Adrenal gland (tissue), 5 donors: Measurements from ENCODE around the gene NLRC3.

Source experiments
- CTCF ChIP-seq, 6 experiments: fragments of 450-650 bp in 4 of 6; fragments of 200-600 bp in 2 of 6; sonication (generic) in 1 of 6; IDR thresholded peaks; 1 replicate in 5 of 6; 2 replicates in 1 of 6; pipeline versions ENCODE4 v1.5.1 to v1.8.0; 2016 to 2021; ENCODE audit warnings: antibody characterized with exemption in 6 of 6, mild to moderate bottlenecking in 2 of 6, moderate library complexity in 1 of 6
- POLR2A ChIP-seq, 2 donors: fragments of 450-650 bp; IDR thresholded peaks; one replicate each; pipeline ENCODE4 v1.6.1; 2017; ENCODE audit warnings: antibody characterized with exemption in 2 of 2, mild to moderate bottlenecking in 2 of 2, moderate library complexity in 1 of 2
- donor health status: DM: no; HTN: no; CAD: no.

- TF ChIP-seq CTCF (IDR thresholded peaks at IDR 0.05) (no peak), POLR2A (IDR thresholded peaks at IDR 0.05) (no peak)
These were observed 12.4 kb downstream of the NLRC3 start for GRCh38 chr16:3564889-3565141.
